AG09309 (cell line): ENCODE data around the gene MINDY1.

Experiments used
- DNase-seq: peaks from one replicate; pipeline ENCODE4 v3.0.0-alpha.2; 2010; ENCODE audit warnings: low read depth
- H3K4me3 ChIP-seq: 2 replicates; pipeline ENCODE4 v1.5.1; 2011; ENCODE audit warnings: mild to moderate bottlenecking, low read depth, low read length, moderate library complexity; ENCODE audit not compliant: control insufficient read depth
- TF ChIP-seq, protein P1 (sequence below): IDR thresholded peaks from 2 replicates; pipeline ENCODE4 v1.5.1; 2011; ENCODE audit warnings: mild to moderate bottlenecking, low read depth, low read length, inconsistent platforms; ENCODE audit not compliant: insufficient read depth, control insufficient read depth; ENCODE audit errors: missing control alignments

Gene MINDY1

GRCh38 chr1:150981805-150982712 lies 24.6 kb downstream of the MINDY1 start, which contains the start of gene ANXA9:
Gene ANXA9, plus strand, starts transcription at chr1:150982292. Its CDS starts 814 bp downstream, at chr1:150983106.
- TF ChIP-seq, protein P1, sequence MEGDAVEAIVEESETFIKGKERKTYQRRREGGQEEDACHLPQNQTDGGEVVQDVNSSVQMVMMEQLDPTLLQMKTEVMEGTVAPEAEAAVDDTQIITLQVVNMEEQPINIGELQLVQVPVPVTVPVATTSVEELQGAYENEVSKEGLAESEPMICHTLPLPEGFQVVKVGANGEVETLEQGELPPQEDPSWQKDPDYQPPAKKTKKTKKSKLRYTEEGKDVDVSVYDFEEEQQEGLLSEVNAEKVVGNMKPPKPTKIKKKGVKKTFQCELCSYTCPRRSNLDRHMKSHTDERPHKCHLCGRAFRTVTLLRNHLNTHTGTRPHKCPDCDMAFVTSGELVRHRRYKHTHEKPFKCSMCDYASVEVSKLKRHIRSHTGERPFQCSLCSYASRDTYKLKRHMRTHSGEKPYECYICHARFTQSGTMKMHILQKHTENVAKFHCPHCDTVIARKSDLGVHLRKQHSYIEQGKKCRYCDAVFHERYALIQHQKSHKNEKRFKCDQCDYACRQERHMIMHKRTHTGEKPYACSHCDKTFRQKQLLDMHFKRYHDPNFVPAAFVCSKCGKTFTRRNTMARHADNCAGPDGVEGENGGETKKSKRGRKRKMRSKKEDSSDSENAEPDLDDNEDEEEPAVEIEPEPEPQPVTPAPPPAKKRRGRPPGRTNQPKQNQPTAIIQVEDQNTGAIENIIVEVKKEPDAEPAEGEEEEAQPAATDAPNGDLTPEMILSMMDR = no peak
- no peak for DNase-seq
- no peak within 1 kb of the TSS for H3K4me3 ChIP-seq

DNA sequence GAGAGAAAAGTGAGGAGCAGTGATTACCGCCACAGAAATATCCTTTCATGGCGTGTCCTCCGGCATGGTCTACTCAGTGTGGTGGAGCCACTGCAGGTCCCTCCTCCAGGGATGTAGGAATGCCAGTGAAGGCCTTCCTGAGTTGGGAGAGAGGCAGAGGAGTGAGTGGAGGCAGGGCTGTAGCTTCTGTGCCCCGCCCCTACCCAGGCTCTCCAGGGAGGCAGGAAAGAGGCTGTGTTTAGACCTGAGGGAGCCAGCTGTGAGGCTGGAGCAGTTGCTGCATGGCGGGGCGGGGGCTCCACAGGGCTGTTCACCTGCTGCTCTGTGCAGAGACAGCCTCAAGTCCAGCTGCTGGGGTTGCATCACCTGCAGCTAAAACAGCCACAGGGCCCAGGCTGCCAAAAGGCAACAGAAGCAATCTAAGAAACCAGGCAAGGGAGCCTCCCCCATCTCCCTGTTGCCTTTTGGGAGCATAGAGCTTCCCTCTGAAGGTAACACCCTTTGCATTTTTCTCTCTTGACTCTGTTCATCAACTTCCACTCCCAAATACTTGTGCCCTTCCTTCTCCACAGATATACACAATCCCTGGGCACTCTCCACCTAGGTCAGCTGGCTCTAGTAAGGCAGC lies 25.4 kb downstream of the MINDY1 start:
- no peak for DNase-seq
- H3K4me3 ChIP-seq = no peak overlapping the region
- TF ChIP-seq, protein P1 = no peak

DNA sequence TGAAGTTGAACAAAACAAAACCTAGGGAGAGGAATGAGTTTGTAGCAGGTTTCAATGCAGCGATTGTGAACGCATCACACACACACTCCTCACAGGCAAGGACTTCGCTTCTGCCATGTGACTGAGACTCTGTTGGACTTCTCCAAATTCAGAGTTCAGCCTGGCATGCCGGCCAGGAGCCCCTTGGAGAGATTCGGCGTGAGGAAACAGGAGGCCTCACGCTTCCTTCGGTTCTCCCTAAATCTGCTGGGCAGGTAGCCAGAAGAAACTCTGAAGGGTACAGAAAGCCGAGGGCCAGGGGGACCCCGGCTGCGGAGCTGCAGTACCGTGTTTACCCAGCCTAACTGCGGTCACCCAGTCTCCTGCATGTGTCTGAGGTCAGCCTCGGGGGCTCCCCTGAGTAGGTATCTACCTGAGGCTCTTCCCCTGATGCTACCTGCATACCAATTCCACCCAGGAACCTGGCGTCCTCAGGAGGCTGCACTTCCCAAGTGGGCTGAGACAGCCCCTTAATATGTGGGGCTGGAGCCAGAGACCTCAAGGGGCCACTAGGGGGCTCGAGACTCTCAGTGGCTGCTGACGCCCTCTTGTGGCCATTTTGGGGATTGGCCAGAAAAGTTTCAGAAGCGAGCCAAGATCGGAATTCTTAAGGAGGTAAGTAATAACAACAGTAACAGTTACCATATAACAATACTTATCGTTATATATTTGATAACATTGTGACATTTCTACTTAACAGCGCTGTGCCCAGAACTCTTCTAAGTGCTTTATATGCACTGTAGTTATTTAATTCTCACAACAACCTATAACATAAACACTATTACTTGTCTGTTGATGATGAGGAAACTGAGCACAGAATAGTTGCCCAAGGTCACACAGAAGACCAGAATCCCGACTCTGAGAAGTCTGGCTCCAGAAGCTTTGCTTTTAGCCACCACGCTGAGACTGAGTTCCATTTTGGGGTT lies 27.3 kb downstream of the MINDY1 start:
- peak; percentile 53 for DNase-seq
- H3K4me3 ChIP-seq = no peak overlapping the region

GRCh38 chr1:150976879-150977694 lies 29.6 kb downstream of the MINDY1 start:
- no peak for DNase-seq
- no peak overlapping the region for H3K4me3 ChIP-seq
- TF ChIP-seq, protein P1 = no peak

More for the DNA sequence above, 27.3 kb downstream of the MINDY1 start:
- TF ChIP-seq, protein P1 = peak; percentile 100

DNA sequence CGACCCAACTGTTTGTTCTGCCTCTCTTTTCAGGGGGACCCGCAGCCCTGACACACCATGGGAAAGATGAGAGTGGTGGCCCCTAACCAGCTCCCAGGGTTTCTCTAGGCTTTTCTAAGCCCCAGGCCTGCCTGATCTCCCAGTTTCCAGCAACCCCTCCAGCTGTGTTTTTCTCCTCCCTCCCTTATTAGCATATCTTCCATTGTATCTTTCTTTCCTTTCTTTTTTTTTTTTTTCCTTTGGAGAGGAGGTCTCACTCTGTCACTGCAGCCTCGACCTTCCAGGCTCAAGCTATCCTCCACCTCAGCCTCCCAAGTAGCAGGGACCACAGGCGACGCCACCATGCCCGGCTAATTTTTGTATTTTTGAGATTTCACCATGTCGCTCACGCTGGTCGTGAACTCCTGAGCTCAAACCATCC lies 30.3 kb downstream of the MINDY1 start:
- H3K4me3 ChIP-seq = no peak overlapping the region
- TF ChIP-seq, protein P1 = no peak

More for the DNA sequence above, 30.3 kb downstream of the MINDY1 start:
- no peak for DNase-seq
